Fibroblast of lung (primary cell): ENCODE data around the gene ZNF565. TPM values are rescaled to one million over a fixed set of nuclear protein-coding genes. Genes with fewer than 3 reads are reported as not detected.
A peak's percentile ranks its signal among the peaks of the same experiment; 100 is the strongest.

Source experiments
- DNase-seq, 2 donors: peaks; one replicate each; pipeline versions ENCODE4 v3.0.0 to v3.0.0-alpha.2; 2010; ENCODE audit warnings: low read depth in 2 of 2
- H2AFZ ChIP-seq: 2 replicates; pipeline ENCODE4 v1.5.1; 2012; ENCODE audit warnings: low read length, control low read depth, inconsistent platforms
- H3K27ac ChIP-seq: 2 replicates; pipeline ENCODE4 v1.5.1; 2011; ENCODE audit warnings: low read length, control low read depth; ENCODE audit not compliant: insufficient read depth
- H3K27me3 ChIP-seq: 2 replicates; pipeline ENCODE4 v1.5.1; 2011; ENCODE audit warnings: mild to moderate bottlenecking, low read length; ENCODE audit not compliant: control insufficient read depth, insufficient read depth
- H3K36me3 ChIP-seq: 2 replicates; pipeline ENCODE4 v1.5.1; 2011; ENCODE audit warnings: low read length; ENCODE audit not compliant: control insufficient read depth, insufficient read depth
- H3K4me1 ChIP-seq: 2 replicates; pipeline ENCODE4 v1.5.1; 2011; ENCODE audit warnings: low read length; ENCODE audit not compliant: control insufficient read depth, insufficient read depth; ENCODE audit errors: extremely low read depth
- H3K4me2 ChIP-seq: 2 replicates; pipeline ENCODE4 v1.5.1; 2011; ENCODE audit warnings: low read length, control low read depth; ENCODE audit not compliant: insufficient read depth; ENCODE audit errors: extremely low read depth
- H3K4me3 ChIP-seq, 4 experiments: fragments of 200-600 bp in 1 of 4; sonication (generic) in 1 of 4; replicated peaks in 1 of 4; 2 replicates each; pipeline ENCODE4 v1.5.1; 2011 to 2016; ENCODE audit warnings: low read length in 4 of 4, low read depth in 3 of 4, mild to moderate bottlenecking in 3 of 4, control low read depth in 2 of 4, inconsistent platforms in 1 of 4, mixed read lengths in 1 of 4; ENCODE audit not compliant: insufficient read depth in 1 of 4; ENCODE audit errors: control extremely low read depth in 1 of 4
- H3K79me2 ChIP-seq: 2 replicates; pipeline ENCODE4 v1.5.1; 2012; ENCODE audit warnings: mild to moderate bottlenecking, low read length, inconsistent platforms; ENCODE audit not compliant: control insufficient read depth, insufficient read depth
- H3K9ac ChIP-seq: 2 replicates; pipeline ENCODE4 v1.5.1; 2011; ENCODE audit warnings: mild to moderate bottlenecking, low read length, control low read depth; ENCODE audit not compliant: insufficient read depth
- H3K9me3 ChIP-seq: 2 replicates; pipeline ENCODE4 v1.5.1; 2012; ENCODE audit warnings: low read depth, low read length; ENCODE audit not compliant: control insufficient read depth, insufficient read depth
- H4K20me1 ChIP-seq: 2 replicates; pipeline ENCODE4 v1.5.1; 2011; ENCODE audit warnings: low read length; ENCODE audit not compliant: control insufficient read depth, insufficient read depth; ENCODE audit errors: extremely low read depth
- EZH2 ChIP-seq: IDR thresholded peaks from 2 replicates; pipeline ENCODE4 v1.5.1; 2012; ENCODE audit warnings: low read length, control low read depth, mild to moderate bottlenecking; ENCODE audit errors: missing control alignments
- polyA plus RNA-seq, 2 donors: library from polyadenylated mRNA; depleted of rRNA in 1 of 2; stranded (reverse) in 1 of 2; unstranded in 1 of 2; fragments of >200 nt; gene quantifications; 2 replicates each; pipeline ENCODE4 v1.2.1, GENCODE V29; 2011 to 2012; ENCODE audit warnings: missing spikeins in 1 of 2
- total RNA-seq: library from RNA; depleted of rRNA; stranded (reverse); fragments of >200 nt; gene quantifications from 2 replicates; pipeline ENCODE4 v1.2.1, GENCODE V29; 2014
- TF ChIP-seq, protein P1 (sequence below), 2 donors: IDR thresholded peaks in 1 of 2; conservative IDR thresholded peaks in 1 of 2; 1 replicate in 1 of 2; 2 replicates in 1 of 2; pipeline ENCODE4 v1.5.1; 2011 to 2012; ENCODE audit warnings: low read length in 2 of 2, control low read depth in 1 of 2, inconsistent platforms in 1 of 2, low read depth in 1 of 2, mild to moderate bottlenecking in 1 of 2

Gene ZNF565
- total and polyA plus RNA-seq, 2 donors (not counting 1 experiment from before 2014, with no cell fraction given) = 4.3 to 6.3 TPM

DNA sequence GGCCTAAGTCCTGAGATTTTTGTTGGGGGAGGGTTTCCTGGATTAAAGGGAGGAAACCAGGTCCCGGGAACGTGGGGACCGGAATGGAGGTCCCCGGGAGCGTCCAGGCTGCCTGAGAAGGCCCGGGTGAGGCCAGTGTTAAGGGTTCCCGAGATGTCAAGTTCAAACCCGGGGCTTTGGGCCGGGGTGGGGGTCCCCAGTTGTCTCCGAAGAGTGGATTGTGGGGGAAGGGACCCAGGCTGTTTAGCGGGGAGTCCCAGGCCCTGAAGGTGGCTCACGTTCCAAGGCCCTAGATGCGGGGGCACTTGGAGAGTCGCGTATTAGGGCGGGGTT, 62.5 kb downstream of the ZNF565 start:
- peak overlapping the region; percentile 53 for H3K9ac ChIP-seq
- peaks cover 13% of the 10 kb centered on the region for H3K36me3 ChIP-seq
- peak overlapping the region; percentile 15 for H3K4me2 ChIP-seq
- no peaks in the 10 kb centered on the region for H3K9me3 ChIP-seq
- no peaks in the 10 kb centered on the region for H3K27me3 ChIP-seq
- no peaks in the 10 kb centered on the region for H3K79me2 ChIP-seq
- TF ChIP-seq, protein P1, sequence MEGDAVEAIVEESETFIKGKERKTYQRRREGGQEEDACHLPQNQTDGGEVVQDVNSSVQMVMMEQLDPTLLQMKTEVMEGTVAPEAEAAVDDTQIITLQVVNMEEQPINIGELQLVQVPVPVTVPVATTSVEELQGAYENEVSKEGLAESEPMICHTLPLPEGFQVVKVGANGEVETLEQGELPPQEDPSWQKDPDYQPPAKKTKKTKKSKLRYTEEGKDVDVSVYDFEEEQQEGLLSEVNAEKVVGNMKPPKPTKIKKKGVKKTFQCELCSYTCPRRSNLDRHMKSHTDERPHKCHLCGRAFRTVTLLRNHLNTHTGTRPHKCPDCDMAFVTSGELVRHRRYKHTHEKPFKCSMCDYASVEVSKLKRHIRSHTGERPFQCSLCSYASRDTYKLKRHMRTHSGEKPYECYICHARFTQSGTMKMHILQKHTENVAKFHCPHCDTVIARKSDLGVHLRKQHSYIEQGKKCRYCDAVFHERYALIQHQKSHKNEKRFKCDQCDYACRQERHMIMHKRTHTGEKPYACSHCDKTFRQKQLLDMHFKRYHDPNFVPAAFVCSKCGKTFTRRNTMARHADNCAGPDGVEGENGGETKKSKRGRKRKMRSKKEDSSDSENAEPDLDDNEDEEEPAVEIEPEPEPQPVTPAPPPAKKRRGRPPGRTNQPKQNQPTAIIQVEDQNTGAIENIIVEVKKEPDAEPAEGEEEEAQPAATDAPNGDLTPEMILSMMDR (conservative IDR thresholded peaks at IDR 0.05 in 1 of 2, IDR thresholded peaks at IDR 0.05 in 1 of 2; ENCODE audit: low read depth in 1 of 2, low read length in 2 of 2) = no peak
- TF ChIP-seq EZH2 = no peak
- H4K20me1 ChIP-seq = no peaks in the 10 kb centered on the region
- H2AFZ ChIP-seq = no peak overlapping the region
- no peak for DNase-seq
- peak overlapping the region; percentile 5 to 76 (median 48) for H3K4me3 ChIP-seq
- peaks cover 6% of the 10 kb centered on the region for H3K4me1 ChIP-seq
- peak overlapping the region; percentile 61 for H3K27ac ChIP-seq

DNA sequence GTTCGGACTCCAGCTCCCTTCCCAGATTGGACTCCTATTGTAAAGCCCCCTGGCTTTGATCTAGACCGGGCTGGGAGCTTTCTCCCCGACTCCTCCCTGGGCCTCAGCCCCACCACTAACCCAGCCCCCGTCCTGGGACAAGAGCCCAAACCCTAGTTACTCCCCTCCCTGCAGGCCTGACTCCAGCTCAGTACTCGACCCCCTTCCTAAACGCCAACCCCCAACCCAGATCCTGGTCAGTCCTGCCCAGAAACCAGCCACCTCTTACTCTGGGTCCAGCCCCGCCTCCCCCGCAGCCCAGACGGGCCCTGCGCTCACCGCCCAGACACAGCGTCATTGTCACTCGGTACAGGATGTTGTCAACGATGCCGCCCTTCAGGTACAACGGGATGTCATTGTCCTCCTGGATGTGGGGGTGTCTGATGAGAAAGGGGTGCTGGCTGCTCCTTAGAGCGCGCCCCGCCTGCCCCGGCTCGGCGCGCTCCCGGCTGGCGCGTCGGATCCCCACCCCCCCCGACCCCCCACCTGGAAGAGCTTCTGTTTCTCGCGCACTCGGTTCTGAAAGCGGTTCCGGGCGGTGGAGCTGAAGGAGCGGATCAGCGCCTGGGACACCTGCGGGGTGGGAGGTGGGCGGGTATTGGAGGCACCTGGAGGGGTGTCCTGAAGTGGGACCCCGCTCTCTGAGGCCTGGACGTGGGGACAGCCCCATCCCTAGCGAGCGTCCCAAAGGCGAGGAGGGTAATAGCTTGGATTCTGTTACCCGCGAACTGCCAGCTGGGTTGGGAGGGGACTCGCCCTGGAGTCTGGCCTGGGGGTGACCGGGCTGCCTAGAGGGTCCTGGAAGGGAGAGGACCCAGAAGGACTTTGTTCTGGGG, 63.1 kb downstream of the ZNF565 start:
- Histone ChIP-seq H3K4me2 (peak overlapping the region; percentile 75), H2AFZ (no peak overlapping the region), H4K20me1 (no peaks in the 10 kb centered on the region), H3K4me1 (peaks cover 6% of the 10 kb centered on the region), H3K4me3 (peak overlapping the region; percentile 5 to 76 (median 48)), H3K36me3 (peaks cover 16% of the 10 kb centered on the region), H3K27me3 (no peaks in the 10 kb centered on the region), H3K27ac (peak overlapping the region; percentile 61), H3K79me2 (no peaks in the 10 kb centered on the region), H3K9ac (peak overlapping the region; percentile 53), H3K9me3 (no peaks in the 10 kb centered on the region)
- peak in 1 of 2 donors; percentile 11 for DNase-seq
- TF ChIP-seq, protein P1 (conservative IDR thresholded peaks at IDR 0.05 in 1 of 2, IDR thresholded peaks at IDR 0.05 in 1 of 2; ENCODE audit: low read depth in 1 of 2, low read length in 2 of 2) = no peak
- TF ChIP-seq EZH2 = no peak

DNA sequence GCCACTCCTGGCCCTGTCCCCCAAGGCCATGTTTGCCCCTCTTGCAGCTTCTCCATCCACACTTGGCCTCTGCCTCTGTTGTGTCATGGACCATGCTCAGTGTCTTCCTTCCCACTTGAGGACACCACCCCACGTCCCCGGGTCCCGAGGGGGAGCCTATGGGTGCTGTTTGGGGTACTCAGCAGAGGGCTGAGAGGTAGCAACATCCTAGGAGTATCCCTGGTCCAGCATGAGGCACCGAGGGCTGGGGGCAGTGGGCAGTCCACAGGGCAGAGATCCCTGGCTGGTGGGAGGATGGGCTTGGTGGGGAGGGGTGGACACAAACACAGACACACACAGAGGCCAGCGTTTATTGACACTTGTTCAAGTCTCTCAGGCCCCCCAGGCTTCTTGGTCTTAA, 63.9 kb downstream of the ZNF565 start:
- Histone ChIP-seq H3K4me3 (peak overlapping the region in 1 of 4 experiments; percentile 76), H3K4me2 (peak overlapping the region; percentile 75), H3K9me3 (no peaks in the 10 kb centered on the region), H3K4me1 (peaks cover 6% of the 10 kb centered on the region), H3K79me2 (peaks cover 2% of the 10 kb centered on the region), H3K36me3 (peaks cover 24% of the 10 kb centered on the region), H3K27ac (no peak overlapping the region), H4K20me1 (no peaks in the 10 kb centered on the region), H3K27me3 (no peaks in the 10 kb centered on the region), H3K9ac (no peak overlapping the region), H2AFZ (no peak overlapping the region)
- no peak for TF ChIP-seq EZH2
- TF ChIP-seq, protein P1 (conservative IDR thresholded peaks at IDR 0.05 in 1 of 2, IDR thresholded peaks at IDR 0.05 in 1 of 2; ENCODE audit: low read depth in 1 of 2, low read length in 2 of 2) = no peak
- no peak for DNase-seq
